ENCODE results near the gene SYCP3.
"Not testable (repeated sequence)": the region's sequence is repeated elsewhere in the genome, so short reads cannot be mapped to it uniquely, and the experiment has no call there.

SYCP3 gene

GRCh38 chr12:101710288-101710687 lies 29.0 kb downstream of the SYCP3 start:
- DNase-seq, result no peak

- DNase-seq, result no peak
Observed at GRCh38 chr12:101707131-101707782, 32.0 kb downstream of the SYCP3 start.

GRCh38 chr12:101706403-101706802 lies 32.9 kb downstream of the SYCP3 start:
- DNase-seq, result no peak

GRCh38 chr12:101703487-101703886 lies 35.8 kb downstream of the SYCP3 start:
- no peak for DNase-seq

GRCh38 chr12:101700299-101700820 lies 38.9 kb downstream of the SYCP3 start:
- no peak for DNase-seq

GRCh38 chr12:101698800-101699347 lies 40.4 kb downstream of the SYCP3 start:
- peak; percentile 29 to 39 for DNase-seq

GRCh38 chr12:101697930-101698799 lies 41.1 kb downstream of the SYCP3 start:
- peak in 1 of 2 experiments; percentile 41 for DNase-seq

GRCh38 chr12:101697197-101697929 lies 41.9 kb downstream of the SYCP3 start, which contains the start of gene CHPT1:
TSS of gene CHPT1 (plus strand) at chr12:101697640. CDS start at chr12:101697862, 222 bp downstream.
- DNase-seq, result peak; percentile 72 to 76

- DNase-seq, result peak; percentile 36 to 40
Observed at GRCh38 chr12:101696251-101697196, 42.7 kb downstream of the SYCP3 start.

GRCh38 chr12:101695706-101696105 lies 43.6 kb downstream of the SYCP3 start:
- no peak for DNase-seq

GRCh38 chr12:101694986-101695385 lies 44.3 kb downstream of the SYCP3 start:
- DNase-seq, result no peak

GRCh38 chr12:101694297-101694848 lies 44.9 kb downstream of the SYCP3 start:
- DNase-seq, result no peak

- DNase-seq, result no peak
Observed at GRCh38 chr12:101691503-101692096, 47.7 kb downstream of the SYCP3 start.

- DNase-seq, result no peak
Observed at GRCh38 chr12:101690544-101691098, 48.6 kb downstream of the SYCP3 start.

GRCh38 chr12:101686176-101686575 lies 53.1 kb downstream of the SYCP3 start:
- DNase-seq, result no peak

- no peak for DNase-seq
Observed at GRCh38 chr12:101685092-101685491, 54.2 kb downstream of the SYCP3 start.

GRCh38 chr12:101681627-101682026 lies 57.6 kb downstream of the SYCP3 start:
- DNase-seq, result not testable (repeated sequence)

- no peak for DNase-seq
Observed at GRCh38 chr12:101680647-101681046, 58.6 kb downstream of the SYCP3 start.

GRCh38 chr12:101680240-101680639 lies 59.0 kb downstream of the SYCP3 start:
- DNase-seq, result no peak

Data from activated T-cell treated with anti-CD3 and anti-CD28 coated beads, Interleukin-2, amount 50 U/mL, for 48 hours (primary cell).